GM19455 (cell line): ENCODE data around the gene NOP9.
A peak's percentile ranks its signal among the peaks of the same experiment; 100 is the strongest.

Experiments
- ATAC-seq: cut with Tn5 transposase; IDR thresholded peaks from one replicate; pipeline ENCODE4 v1.9.1; 2021; ENCODE audit not compliant: unreplicated experiment

The NOP9 gene

DNA sequence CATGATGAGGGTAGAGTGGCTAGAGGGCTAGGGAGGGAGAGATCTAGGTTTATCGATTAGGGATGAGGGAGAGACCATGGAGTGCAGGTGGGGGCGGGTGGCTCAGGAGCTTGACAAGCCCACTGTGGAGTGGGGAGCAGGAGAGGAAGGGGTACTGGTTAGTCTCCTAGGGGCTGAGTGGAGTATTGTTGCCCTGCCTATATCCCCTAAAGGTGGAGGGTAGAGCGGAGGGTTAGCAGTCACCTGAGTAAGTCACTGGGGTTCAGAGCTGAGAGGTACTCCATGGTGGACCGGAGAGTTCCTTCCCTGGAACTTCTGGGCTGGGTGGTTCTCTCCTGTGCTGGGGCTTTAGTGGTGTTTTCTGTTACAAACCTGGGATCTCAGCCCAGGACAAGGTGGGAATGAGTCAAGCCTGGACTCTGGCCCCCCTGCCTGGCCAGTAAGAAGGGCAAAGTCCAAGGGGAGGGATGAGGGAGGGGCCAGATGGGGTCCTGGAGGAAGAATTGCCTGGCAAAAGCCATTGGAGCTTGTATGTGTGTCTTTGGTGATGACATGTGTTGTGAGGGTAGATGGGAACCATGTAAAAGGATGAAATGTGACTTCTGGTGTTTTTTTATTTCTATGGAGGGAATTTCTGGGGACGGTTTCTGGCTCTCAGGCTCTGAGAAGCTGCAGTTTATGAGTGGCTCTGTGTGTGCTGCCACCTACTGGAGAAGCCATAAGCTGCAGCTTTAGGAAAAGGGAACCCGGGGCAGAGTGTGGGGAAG lies 8.1 kb downstream of the NOP9 start, which contains the start of gene CIDEB:
CIDEB (minus strand) TSS at position 403 of the 767 bp plus-strand sequence; CDS start at position 284, 119 bp downstream.
- no peak for ATAC-seq

DNA sequence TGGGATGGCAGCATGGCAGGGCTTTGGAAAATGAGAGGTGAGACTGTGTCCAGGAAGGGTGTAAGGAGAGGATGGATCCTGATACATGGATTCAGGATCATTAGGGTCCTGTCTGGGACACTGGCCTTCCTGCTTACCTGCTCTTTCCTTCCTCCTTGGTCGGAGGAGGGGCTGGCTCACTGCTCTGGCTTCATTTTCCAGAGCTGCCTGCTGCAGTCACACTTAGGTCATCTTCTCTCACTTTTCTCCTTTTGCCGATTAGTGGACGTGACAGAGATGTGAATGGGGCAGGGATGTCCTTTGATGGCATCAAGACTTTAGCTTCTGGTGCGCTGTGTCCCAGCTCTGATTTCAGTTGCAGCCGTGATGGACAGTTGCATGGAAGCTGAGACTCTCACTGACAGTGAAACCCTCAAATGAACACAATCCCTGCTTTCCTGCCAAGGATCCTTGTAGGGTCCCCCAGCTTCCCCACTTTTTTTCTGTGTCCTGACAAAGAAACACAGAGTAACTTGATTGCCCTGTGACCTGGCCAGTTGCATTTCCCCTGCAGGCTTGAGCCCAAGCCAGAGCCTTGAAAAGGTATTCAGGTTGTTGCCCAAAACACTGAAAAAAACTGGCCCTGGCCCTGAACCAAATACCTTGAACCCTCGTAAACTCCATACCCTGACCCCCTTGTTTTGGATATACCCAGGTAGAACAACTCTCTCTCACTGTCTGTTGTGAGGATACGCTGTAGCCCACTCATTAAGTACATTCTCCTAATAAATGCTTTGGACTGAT lies 8.9 kb downstream of the NOP9 start:
- ATAC-seq, result no peak

DNA sequence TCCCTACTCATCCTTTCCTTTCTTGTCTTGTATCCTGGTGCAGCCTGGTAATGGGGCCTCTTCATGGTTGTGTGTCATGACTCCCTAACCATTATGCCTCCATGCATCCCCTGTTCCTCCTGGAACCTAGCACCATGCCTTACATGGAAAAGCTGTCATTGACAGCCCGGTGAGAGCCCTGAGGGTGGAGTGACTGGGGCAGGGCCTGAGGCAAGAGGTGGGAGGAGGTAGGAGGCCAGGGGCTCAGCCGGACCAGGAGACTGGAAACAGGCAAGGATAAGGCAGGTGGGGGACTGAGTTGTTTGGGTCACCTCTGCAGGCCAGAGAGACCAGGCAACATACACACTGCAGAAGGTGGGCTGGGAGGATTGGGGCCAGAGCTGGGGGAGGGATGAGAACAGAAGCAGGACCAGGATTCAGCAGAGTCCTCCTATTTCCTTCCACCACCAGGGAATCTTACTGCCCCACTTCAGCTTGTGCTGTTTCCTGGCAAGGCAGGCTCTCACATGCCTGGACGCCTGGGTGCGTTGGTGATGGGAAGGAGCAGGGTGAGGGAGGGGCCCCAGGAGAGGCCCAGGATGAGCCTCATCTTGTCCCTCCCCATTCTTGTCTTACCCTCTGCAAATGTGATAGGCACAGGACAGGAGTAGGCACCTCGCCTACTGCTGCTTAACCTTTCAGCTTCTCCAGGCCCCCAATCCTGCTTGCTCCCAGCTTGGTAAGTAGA lies 10.1 kb downstream of the NOP9 start, which contains the start of gene LTB4R2:
LTB4R2 (plus strand) TSS at position 603 of the 727 bp plus-strand sequence. CDS start 525 bp downstream, outside the sequence.
- no peak for ATAC-seq

DNA sequence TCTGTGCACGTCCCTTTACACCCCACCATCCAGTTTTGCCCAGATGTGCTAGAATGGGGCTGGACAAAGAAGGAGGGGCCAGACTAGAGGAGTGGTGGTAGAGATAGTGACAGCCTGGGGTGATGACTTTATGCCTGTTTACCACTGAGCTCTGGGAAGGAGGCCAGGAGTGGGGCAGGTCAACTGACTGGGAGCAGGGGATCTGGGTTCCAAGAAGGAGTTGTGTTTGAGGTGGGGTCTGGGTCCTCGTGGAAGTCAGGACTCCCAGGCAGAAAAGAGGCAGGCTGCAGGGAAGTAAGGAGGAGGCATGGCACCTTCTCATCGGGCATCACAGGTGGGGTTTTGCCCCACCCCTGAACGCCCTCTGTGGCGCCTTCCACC lies 10.6 kb downstream of the NOP9 start:
- no peak for ATAC-seq

DNA sequence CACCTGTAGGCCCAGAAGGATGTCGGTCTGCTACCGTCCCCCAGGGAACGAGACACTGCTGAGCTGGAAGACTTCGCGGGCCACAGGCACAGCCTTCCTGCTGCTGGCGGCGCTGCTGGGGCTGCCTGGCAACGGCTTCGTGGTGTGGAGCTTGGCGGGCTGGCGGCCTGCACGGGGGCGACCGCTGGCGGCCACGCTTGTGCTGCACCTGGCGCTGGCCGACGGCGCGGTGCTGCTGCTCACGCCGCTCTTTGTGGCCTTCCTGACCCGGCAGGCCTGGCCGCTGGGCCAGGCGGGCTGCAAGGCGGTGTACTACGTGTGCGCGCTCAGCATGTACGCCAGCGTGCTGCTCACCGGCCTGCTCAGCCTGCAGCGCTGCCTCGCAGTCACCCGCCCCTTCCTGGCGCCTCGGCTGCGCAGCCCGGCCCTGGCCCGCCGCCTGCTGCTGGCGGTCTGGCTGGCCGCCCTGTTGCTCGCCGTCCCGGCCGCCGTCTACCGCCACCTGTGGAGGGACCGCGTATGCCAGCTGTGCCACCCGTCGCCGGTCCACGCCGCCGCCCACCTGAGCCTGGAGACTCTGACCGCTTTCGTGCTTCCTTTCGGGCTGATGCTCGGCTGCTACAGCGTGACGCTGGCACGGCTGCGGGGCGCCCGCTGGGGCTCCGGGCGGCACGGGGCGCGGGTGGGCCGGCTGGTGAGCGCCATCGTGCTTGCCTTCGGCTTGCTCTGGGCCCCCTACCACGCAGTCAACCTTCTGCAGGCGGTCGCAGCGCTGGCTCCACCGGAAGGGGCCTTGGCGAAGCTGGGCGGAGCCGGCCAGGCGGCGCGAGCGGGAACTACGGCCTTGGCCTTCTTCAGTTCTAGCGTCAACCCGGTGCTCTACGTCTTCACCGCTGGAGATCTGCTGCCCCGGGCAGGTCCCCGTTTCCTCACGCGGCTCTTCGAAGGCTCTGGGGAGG lies 11.3 kb downstream of the NOP9 start, which contains the start of gene LTB4R:
LTB4R (plus strand) TSS at position 857 of the 959 bp plus-strand sequence. CDS start 4,150 bp downstream, outside the sequence.
- peak; percentile 56 for ATAC-seq

DNA sequence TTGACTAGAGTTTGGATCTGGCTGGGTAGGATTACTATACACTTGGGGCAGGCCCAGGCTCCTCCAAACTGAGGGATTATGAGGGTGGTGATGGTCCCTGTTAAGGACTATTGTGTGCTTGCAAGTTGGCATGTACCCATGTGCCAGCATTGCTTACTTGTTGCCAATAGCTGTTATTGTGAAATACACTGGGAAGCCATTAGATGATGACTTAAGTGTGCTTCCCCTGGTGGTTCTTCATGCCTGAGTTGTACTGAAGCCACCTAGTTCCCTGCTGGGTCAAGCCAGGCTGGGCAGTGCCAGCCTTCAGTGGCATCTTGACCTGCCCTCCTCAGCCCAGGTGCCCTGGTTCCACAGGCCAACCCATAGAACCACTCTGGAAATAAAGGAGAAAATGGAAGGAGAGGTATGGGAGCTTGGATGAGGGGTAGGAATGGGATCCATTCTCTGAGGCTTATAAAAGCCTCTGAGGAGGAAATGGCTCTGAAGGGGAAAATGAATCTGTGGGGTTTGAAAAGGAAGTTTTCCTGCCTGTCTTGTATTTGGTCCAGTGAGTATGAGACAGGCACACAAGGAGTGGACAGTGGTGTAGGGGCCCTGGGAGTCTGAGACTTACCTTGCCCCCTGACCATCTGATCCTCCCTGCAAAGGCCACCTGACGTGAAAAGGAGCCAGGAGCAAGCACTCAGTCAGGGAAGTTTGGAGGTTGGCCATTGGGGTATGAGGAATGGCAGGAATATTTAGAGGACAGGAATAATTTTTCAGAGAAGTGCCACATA lies 12.4 kb downstream of the NOP9 start:
- no peak for ATAC-seq

DNA sequence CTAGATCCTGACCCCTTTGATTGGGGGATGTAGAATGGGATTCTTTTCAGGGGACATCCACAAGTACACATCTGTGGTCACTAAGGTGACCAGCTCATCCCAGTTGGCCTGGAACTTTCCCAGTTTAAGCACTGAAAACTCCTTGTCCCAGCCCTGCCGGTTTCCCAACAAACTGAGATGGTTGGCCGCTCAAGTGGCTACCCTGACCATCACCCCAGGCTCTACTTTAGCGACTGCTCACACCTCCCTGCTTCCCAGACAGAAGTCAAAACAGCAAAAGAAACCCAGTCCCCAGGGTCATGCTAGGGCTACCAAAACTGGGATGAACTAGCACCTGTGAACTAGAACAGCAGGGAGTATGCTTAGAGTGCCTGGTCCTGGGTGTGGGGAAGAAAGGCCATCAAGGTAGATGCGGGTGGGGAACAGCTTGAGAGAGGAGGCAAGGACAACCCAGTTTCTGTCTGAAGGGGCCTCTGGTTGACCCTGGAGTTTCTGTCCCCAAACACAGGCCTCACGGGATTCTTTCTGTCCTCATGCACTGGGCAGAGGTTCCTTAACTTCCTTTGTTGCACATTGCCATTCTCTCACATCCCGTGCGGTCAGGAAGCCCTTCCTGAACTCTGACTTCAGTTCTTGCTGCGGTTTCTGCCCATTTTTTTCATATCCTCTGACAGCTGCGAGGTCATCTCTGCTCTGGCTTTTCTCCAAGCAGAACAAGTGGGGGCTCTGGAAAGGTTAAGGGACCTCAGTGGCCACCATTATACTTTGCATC lies 13.3 kb downstream of the NOP9 start:
- no peak for ATAC-seq

DNA sequence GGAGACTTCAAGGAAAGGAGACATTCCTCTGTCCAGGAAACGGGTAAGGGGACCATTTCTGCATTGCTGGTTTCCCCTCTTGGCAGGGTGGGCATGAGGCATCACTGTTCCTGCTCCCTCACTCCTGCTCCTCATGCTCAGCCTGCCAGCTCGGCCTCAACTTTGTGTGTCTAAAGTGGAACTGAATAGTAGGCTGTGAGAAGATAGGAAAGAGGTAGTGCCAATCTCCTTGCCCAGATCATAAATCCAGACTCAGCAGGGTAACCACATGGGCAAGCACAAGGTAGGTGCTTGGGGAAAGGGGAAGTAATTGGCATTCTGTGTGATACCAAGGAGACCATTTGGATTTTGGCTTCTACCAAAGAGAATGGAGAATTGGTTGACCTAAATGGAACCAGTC lies 14.3 kb downstream of the NOP9 start:
- ATAC-seq, result no peak

DNA sequence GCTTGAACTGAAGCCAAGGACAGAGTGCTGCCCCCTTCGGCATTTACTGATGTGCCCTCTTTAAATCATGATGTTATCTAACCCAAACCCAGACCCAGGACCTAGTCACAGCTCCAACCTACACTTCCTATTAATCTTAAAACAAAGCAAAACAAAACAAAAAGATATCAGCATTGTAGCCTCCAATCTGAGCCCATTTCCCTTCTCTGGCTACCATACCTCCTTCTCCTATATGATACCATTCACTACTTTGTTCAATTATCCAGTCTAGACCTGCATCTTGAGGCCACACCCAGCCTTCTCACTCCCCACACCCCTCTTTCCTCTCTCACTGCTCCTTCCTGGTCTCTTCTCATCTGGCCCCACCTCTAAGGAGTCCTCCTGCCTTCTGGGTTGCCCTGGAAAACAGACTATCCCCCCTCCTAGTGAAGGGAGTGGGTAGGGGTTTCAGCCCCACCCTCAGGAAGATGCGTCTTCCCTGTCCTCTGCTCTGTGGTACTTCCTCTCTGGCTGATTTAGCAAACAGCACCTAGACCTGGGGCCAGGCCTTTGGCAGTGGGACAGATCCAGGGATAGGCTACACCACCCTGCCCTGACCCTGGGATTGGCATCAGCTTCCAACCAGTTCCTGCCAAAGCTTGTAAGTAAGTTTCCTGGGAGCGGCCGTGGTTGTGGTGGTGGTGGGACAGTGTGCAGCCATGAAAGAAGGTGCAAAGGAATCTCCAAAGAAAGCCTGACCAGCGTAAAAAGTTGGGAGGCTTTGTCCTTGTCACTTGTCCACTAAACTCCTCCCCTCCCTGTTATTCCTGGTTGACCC lies 14.9 kb downstream of the NOP9 start:
- ATAC-seq, result no peak

DNA sequence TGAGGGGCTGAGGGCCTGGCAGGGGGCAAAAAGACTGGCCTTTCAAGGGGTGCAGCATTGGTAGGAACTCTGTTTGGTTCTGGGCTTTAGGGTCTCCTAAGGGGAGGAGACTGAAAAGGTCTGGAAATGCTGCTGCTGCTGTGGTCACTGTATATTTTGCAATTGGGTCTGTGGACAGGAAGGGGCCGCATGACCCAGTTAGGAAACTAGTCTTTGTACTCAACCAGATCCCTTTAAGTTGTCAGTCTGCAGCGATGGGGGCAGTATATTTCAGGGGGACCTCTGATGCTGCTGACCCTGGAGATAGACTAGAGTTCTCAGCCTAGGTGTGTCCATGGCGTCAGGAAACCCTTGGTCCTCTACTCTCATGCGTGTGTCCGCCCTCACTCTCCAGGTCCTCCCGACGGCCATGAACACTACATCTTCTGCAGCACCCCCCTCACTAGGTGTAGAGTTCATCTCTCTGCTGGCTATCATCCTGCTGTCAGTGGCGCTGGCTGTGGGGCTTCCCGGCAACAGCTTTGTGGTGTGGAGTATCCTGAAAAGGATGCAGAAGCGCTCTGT lies 15.7 kb downstream of the NOP9 start:
- no peak for ATAC-seq

DNA sequence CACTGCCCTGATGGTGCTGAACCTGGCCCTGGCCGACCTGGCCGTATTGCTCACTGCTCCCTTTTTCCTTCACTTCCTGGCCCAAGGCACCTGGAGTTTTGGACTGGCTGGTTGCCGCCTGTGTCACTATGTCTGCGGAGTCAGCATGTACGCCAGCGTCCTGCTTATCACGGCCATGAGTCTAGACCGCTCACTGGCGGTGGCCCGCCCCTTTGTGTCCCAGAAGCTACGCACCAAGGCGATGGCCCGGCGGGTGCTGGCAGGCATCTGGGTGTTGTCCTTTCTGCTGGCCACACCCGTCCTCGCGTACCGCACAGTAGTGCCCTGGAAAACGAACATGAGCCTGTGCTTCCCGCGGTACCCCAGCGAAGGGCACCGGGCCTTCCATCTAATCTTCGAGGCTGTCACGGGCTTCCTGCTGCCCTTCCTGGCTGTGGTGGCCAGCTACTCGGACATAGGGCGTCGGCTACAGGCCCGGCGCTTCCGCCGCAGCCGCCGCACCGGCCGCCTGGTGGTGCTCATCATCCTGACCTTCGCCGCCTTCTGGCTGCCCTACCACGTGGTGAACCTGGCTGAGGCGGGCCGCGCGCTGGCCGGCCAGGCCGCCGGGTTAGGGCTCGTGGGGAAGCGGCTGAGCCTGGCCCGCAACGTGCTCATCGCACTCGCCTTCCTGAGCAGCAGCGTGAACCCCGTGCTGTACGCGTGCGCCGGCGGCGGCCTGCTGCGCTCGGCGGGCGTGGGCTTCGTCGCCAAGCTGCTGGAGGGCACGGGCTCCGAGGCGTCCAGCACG lies 16.4 kb downstream of the NOP9 start:
- ATAC-seq, result no peak

DNA sequence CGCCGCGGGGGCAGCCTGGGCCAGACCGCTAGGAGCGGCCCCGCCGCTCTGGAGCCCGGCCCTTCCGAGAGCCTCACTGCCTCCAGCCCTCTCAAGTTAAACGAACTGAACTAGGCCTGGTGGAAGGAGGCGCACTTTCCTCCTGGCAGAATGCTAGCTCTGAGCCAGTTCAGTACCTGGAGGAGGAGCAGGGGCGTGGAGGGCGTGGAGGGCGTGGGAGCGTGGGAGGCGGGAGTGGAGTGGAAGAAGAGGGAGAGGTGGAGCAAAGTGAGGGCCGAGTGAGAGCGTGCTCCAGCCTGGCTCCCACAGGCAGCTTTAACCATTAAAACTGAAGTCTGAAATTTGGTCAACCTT lies 16.9 kb downstream of the NOP9 start:
- no peak for ATAC-seq

DNA sequence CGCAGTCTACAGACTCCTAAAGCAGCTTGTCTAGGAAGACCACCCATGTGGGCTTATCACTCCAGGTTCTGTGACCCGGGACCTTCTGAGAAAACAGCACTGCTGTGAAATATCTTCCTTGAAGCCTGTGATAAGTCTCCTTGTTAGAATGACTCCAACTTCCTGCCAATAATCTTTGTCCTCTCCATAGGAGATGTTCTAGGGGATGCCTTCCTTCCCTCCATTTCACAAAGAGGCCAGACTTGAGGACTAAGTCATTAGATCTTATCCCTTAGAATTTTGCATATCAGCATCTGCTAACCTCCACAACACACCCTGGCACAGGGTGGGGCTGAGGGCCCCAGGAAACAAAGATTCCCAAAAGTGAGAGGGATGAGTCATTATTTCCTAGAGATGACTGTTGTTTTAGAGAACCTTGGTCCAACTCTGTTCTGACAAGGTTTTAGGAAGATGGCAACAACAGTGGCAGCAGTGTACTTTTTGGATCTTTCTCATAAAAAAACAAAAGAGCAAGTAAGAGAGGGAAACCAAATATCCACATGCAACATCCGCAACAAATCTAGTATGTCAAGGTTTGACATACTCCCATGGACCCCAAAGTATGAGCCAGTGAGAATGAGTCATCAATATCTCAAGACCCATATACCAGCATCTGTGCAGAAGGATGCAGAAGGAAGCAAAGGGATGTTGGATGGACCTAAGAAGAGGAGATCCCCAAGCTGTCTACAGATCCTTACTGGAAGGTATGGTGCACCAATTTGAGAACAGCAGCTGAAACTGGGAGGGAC lies 17.7 kb downstream of the NOP9 start:
- ATAC-seq, result no peak

DNA sequence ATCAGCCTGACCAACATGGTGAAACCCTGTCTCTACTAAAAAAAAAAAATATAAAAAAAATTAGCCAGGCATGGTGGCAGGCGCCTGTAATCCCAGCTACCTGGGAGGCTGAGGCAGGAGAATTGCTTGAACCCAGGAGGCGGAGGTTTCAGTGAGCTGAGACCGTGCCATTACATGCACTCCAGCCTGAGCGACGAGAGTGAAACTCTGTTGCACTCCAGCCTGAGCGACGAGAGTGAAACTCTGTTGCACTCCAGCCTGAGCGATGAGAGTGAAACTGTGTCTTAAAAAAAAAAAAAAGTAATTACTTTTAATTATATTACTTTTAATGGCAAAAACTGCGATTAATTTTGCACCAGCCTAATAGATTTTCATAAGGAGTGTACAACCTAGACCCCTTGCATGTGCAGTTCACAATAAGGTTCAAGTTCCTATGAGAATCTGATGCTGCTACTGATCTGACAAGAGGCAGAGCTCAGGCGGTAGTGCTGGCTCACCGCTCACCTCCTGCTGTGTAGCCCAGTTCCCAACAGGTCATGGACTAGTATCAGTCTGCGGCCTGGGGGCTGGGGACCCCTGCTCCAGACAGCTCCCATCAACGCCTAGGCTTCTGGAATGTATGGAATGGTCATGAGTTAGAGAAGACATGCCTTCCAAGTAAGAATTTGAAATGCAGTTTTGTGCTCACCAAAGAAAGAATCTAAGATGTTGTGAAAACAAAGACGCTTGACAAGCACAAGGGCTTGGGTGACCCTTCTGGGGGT lies 21.7 kb downstream of the NOP9 start:
- no peak for ATAC-seq

DNA sequence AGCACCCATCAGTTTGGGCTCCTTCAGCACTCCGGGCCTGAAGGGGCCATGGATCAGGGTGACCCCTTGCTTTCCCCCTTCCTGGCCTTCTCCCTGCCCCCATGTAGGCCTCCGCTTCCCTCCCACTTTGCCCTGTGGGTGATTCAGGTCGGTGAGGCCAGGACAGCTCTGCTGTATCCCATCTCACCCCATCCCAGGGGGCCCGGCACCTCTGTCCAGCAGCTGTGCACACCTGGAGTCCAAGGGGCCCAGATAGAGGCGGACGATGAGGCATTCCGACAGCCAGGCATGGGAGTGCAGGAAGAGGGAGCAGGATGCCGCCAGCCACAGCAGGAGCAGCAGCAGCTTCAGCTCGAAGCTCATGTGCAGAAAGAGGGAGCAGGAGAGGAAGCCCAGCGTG lies 23.0 kb downstream of the NOP9 start:
- ATAC-seq, result no peak
